ENCODE measurements around the gene UNC5C. TPM values are rescaled to one million over a fixed set of nuclear protein-coding genes. Genes with fewer than 3 reads are reported as not detected.

UNC5C gene
- total and polyA plus RNA-seq, 4 donors = 0.27 to 1.2 (median 0.78) TPM

- Histone ChIP-seq H3K4me1 (ENCODE audit: control insufficient read depth in 4 of 4, insufficient read depth in 4 of 4, low read length in 3 of 4) (no peaks in the 10 kb centered on the region), H3K27me3 (ENCODE audit: control insufficient read depth in 4 of 4, insufficient read depth in 4 of 4, low read length in 3 of 4) (no peaks in the 10 kb centered on the region), H3K36me3 (ENCODE audit: control insufficient read depth in 4 of 4, insufficient read depth in 3 of 4, low read depth in 1 of 4, low read length in 3 of 4) (no peaks in the 10 kb centered on the region), H3K9me3 (ENCODE audit: control insufficient read depth in 4 of 4, low read length in 3 of 4) (no peaks in the 10 kb centered on the region), H3K27ac (ENCODE audit: low read depth in 1 of 2, low read length in 2 of 2) (no peak overlapping the region), H3K4me3 (ENCODE audit: low read depth in 1 of 3, low read length in 3 of 3) (no peak overlapping the region), H3K9ac (ENCODE audit: low read depth in 1 of 2, low read length in 2 of 2) (no peak overlapping the region)
- no peak for TF ChIP-seq MAX (IDR thresholded peaks at IDR 0.05)
- TF ChIP-seq EGR1 (IDR thresholded peaks at IDR 0.05; ENCODE audit: low read depth in 2 of 2) = no peak
- DNase-seq (ENCODE audit: low spot score) = no peak
Measured at GRCh38 chr4:95340191-95340590, 208.6 kb downstream of the UNC5C start.

- Histone ChIP-seq H3K9ac (ENCODE audit: low read depth in 1 of 2, low read length in 2 of 2) (no peak overlapping the region), H3K4me1 (ENCODE audit: control insufficient read depth in 4 of 4, insufficient read depth in 4 of 4, low read length in 3 of 4) (no peaks in the 10 kb centered on the region), H3K27me3 (ENCODE audit: control insufficient read depth in 4 of 4, insufficient read depth in 4 of 4, low read length in 3 of 4) (no peaks in the 10 kb centered on the region), H3K36me3 (ENCODE audit: control insufficient read depth in 4 of 4, insufficient read depth in 3 of 4, low read depth in 1 of 4, low read length in 3 of 4) (no peaks in the 10 kb centered on the region), H3K27ac (ENCODE audit: low read depth in 1 of 2, low read length in 2 of 2) (no peak overlapping the region), H3K4me3 (ENCODE audit: low read depth in 1 of 3, low read length in 3 of 3) (no peak overlapping the region), H3K9me3 (ENCODE audit: control insufficient read depth in 4 of 4, low read length in 3 of 4) (no peaks in the 10 kb centered on the region)
- TF ChIP-seq HNF4G (IDR thresholded peaks at IDR 0.05) (no peak), EGR1 (IDR thresholded peaks at IDR 0.05; ENCODE audit: low read depth in 2 of 2) (no peak), TAF1 (conservative IDR thresholded peaks at IDR 0.05) (no peak), ZBTB33 (IDR thresholded peaks at IDR 0.05) (no peak), YY1 (IDR thresholded peaks at IDR 0.05) (no peak), JUND (IDR thresholded peaks at IDR 0.05) (no peak), MAX (IDR thresholded peaks at IDR 0.05) (no peak), FOXA1 (IDR thresholded peaks at IDR 0.05) (no peak), HNF4A (conservative IDR thresholded peaks at IDR 0.05) (no peak)
- no peak for DNase-seq (ENCODE audit: low spot score)
- 78% methylated on average over 1 of the region's 1 CpG for WGBS
Measured at GRCh38 chr4:95325665-95326064, 223.1 kb downstream of the UNC5C start.

- H3K27ac ChIP-seq (ENCODE audit: low read depth in 1 of 2, low read length in 2 of 2) = no peak overlapping the region
- H3K36me3 ChIP-seq (ENCODE audit: control insufficient read depth in 4 of 4, insufficient read depth in 3 of 4, low read depth in 1 of 4, low read length in 3 of 4) = no peaks in the 10 kb centered on the region
- peaks cover 0 to 4% (median 0%) of the 10 kb centered on the region in 4 donors for H3K27me3 ChIP-seq (ENCODE audit: control insufficient read depth in 4 of 4, insufficient read depth in 4 of 4, low read length in 3 of 4)
- WGBS = 90% methylated on average over 3 of the region's 3 CpGs
- DNase-seq (ENCODE audit: low spot score) = no peak
- H3K9me3 ChIP-seq (ENCODE audit: control insufficient read depth in 4 of 4, low read length in 3 of 4) = no peaks in the 10 kb centered on the region
- no peak overlapping the region for H3K9ac ChIP-seq (ENCODE audit: low read depth in 1 of 2, low read length in 2 of 2)
- no peaks in the 10 kb centered on the region for H3K4me1 ChIP-seq (ENCODE audit: control insufficient read depth in 4 of 4, insufficient read depth in 4 of 4, low read length in 3 of 4)
- H3K4me3 ChIP-seq (ENCODE audit: low read depth in 1 of 3, low read length in 3 of 3) = no peak overlapping the region
- TF ChIP-seq RAD21 (IDR thresholded peaks at IDR 0.05) (no peak), YY1 (IDR thresholded peaks at IDR 0.05) (no peak), JUND (IDR thresholded peaks at IDR 0.05) (no peak), NR2F2 (IDR thresholded peaks at IDR 0.05) (no peak), MAX (IDR thresholded peaks at IDR 0.05) (no peak), TAF1 (conservative IDR thresholded peaks at IDR 0.05) (no peak), FOXA2 (IDR thresholded peaks at IDR 0.05) (no peak), EGR1 (IDR thresholded peaks at IDR 0.05; ENCODE audit: low read depth in 2 of 2) (no peak), REST (IDR thresholded peaks at IDR 0.05) (no peak), HNF4A (conservative IDR thresholded peaks at IDR 0.05) (no peak), FOXA1 (IDR thresholded peaks at IDR 0.05) (no peak), ZBTB33 (IDR thresholded peaks at IDR 0.05) (no peak), RXRA (IDR thresholded peaks at IDR 0.05) (no peak), GABPA (IDR thresholded peaks at IDR 0.05 in 1 of 2, conservative IDR thresholded peaks at IDR 0.05 in 1 of 2) (no peak), ATF3 (IDR thresholded peaks at IDR 0.05) (no peak), SP1 (IDR thresholded peaks at IDR 0.05) (no peak), HNF4G (IDR thresholded peaks at IDR 0.05) (no peak)
Measured at GRCh38 chr4:95319169-95319568, 229.6 kb downstream of the UNC5C start.
